Measurements from ENCODE around the gene ZWILCH. TPM values are rescaled to one million over a fixed set of nuclear protein-coding genes. Genes with fewer than 3 reads are reported as not detected.

ZWILCH gene
- total and polyA plus RNA-seq, 2 of the 4 experiments (the other 2 are of a cell fraction): 10.5 to 22.2 TPM

DNA sequence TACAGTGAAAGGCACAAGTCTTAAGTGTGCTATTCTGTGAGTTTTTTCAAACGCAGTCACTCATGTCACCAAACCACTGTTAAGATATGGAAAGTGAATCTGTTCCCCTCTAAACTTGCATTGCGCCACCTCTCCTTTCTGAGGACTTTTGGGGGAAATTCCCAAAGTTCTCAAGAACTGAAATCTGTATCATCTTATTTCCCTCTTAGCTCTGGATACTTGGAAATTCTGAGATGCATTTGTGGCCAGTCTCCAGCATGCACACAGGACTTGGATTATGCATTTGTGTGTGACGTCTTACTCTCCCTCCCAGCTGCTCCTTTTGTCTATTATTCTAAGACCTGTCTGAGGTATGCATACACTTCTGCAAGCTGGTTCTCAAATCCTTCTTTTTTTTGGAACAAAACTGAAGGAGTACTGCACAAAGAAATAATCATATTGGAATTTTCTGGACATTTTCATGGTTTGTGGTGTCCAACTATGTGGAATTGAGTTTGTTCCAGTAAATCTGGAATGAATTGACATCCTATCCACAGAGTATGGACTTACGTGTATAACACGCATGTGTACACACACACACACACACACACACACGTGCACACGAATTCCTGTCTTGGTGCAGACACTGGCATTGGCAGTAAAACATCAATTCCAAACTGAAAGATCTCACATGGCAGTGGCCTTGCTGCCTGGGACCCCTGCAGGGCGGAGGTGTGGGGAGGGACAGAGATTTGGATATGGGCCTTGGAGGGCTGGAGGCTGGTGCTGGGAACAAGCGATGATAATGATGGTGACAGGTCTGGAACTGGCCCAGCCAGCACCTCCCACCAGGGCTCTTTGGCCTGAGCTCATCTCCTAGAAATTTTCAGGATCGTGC is 68.8 kb downstream of the ZWILCH start:
- H4K5ac ChIP-seq (ENCODE audit: low read depth, low read length): no peak overlapping the region
- 0 out of 2 replicates have a peak overlapping the region, but pooled peaks have one; percentile 0 for H3K18ac ChIP-seq (ENCODE audit: low read depth, low read length)
- no peak overlapping the region for H3K56ac ChIP-seq (ENCODE audit: extremely low read depth, insufficient read depth, low read length)
- peak overlapping the region; percentile 48; the same call in 1 of the 2 replicates for H3K4ac ChIP-seq (ENCODE audit: low read depth, low read length)
- H2AFZ ChIP-seq (replicated peaks; ENCODE audit: low read length, poor library complexity): peak overlapping the region; percentile 78
- DNase-seq (peak; percentile 89), ATAC-seq (ENCODE audit: low read depth) (peak; percentile 53)
- H2AK5ac ChIP-seq (ENCODE audit: low read depth, low read length): peak overlapping the region; percentile 68; the same call in 1 of the 2 replicates
- no peaks in the 10 kb centered on the region; the same call in 1 of the 2 replicates for H4K20me1 ChIP-seq (ENCODE audit: insufficient read depth, low read length)
- no CpG with 5 or more reads among the region's 10 CpGs for WGBS, 2 experiments (ENCODE audit: extremely low coverage in 2 of 2, insufficient read length in 1 of 2)
- peak overlapping the region; percentile 9; the same call in 1 of the 2 replicates for H3K27ac ChIP-seq (ENCODE audit: insufficient read depth, low read length)
- H3K9me1 ChIP-seq (ENCODE audit: insufficient read depth, low read length): peaks cover 16% of the 10 kb centered on the region
- H3K27me3 ChIP-seq (ENCODE audit: control insufficient read depth, insufficient read depth, low read length): no peaks in the 10 kb centered on the region
- peak overlapping the region; percentile 55 for H2AK9ac ChIP-seq (replicated peaks; ENCODE audit: low read depth, low read length, poor library complexity)
- in situ Hi-C loops (cut with MboI; ENCODE audit: low sequenced_read_pairs): no loop called here
- H3K14ac ChIP-seq (replicated peaks; ENCODE audit: low read depth, low read length): no peak overlapping the region; the same call in 1 of the 2 replicates
- H3K4me2 ChIP-seq (ENCODE audit: low read depth, low read length): peak overlapping the region; percentile 3
- BruUV-seq (replicated peaks): no TSS peak
- H3K36me3 ChIP-seq (ENCODE audit: control insufficient read depth, insufficient read depth, low read length): no peaks in the 10 kb centered on the region
- H3K4me3 ChIP-seq (ENCODE audit: insufficient read depth, low read depth, low read length): no peak overlapping the region
- peak overlapping the region in 1 of 2 experiments; percentile 18; a peak in 1 of 4 replicates for H4K8ac ChIP-seq (ENCODE audit: low read depth in 2 of 2, low read length in 2 of 2)
- intact Hi-C loops (cut with micrococcal nuclease): no loop called here
- dilution Hi-C loops (cut with HindIII; ENCODE audit: low sequenced_read_pairs, unreplicated experiment): no loop called here
- H2BK120ac ChIP-seq (ENCODE audit: low read depth, low read length): 0 out of 2 replicates have a peak overlapping the region, but pooled peaks have one; percentile 66
- ChIA-PET CTCF (no interaction called here), POLR2A (ENCODE audit: unreplicated experiment) (no interaction called here)
- no peaks in the 10 kb centered on the region for H3K79me1 ChIP-seq (ENCODE audit: low read depth in 1 of 2, low read length in 2 of 2)
- H2BK20ac ChIP-seq (ENCODE audit: low read depth, low read length): no peak overlapping the region
- no peaks in the 10 kb centered on the region for H3K9me3 ChIP-seq (ENCODE audit: control insufficient read depth, insufficient read depth, low read length)
- H2BK5ac ChIP-seq (ENCODE audit: low read depth, low read length, poor library complexity, severe bottlenecking): peak overlapping the region; percentile 3
- H4K91ac ChIP-seq (ENCODE audit: insufficient read depth, low read depth, low read length): peak overlapping the region; percentile 38
- H3K4me1 ChIP-seq (ENCODE audit: control insufficient read depth, insufficient read depth, low read length): peaks cover 18% of the 10 kb centered on the region
- H2BK15ac ChIP-seq (ENCODE audit: low read depth, low read length): no peak overlapping the region
- TF ChIP-seq CHD1 (IDR thresholded peaks at IDR 0.05; ENCODE audit: low read depth, low read length) (no peak), CEBPB (IDR thresholded peaks at IDR 0.05; ENCODE audit: low read depth, low read length) (peak; percentile 53; the same call in 1 of the 2 replicates), BHLHE40 (IDR thresholded peaks at IDR 0.05; ENCODE audit: low read depth, low read length) (peak; percentile 52)
- H3K9ac ChIP-seq (ENCODE audit: low read depth, low read length): no peak overlapping the region
- peak overlapping the region; percentile 39; the same call in 1 of the 2 replicates for H3K23ac ChIP-seq (ENCODE audit: low read depth, low read length)
